H4 (cell line): ENCODE data around the gene COL25A1. TPM values are rescaled to one million over a fixed set of nuclear protein-coding genes. Genes with fewer than 3 reads are reported as not detected.

Experiments used
- DNase-seq: peaks from one replicate; pipeline ENCODE4 v3.0.0-alpha.2; 2015; ENCODE audit warnings: low spot score
- total RNA-seq: library from RNA; depleted of rRNA; stranded (reverse); fragments of >200 nt; shearing (Covaris generic); gene quantifications from 2 replicates; pipeline ENCODE4 v1.2.3, GENCODE V29; 2014

Gene COL25A1
- total RNA-seq, 1 experiment from 2014 or later, result 0.02 TPM

DNA sequence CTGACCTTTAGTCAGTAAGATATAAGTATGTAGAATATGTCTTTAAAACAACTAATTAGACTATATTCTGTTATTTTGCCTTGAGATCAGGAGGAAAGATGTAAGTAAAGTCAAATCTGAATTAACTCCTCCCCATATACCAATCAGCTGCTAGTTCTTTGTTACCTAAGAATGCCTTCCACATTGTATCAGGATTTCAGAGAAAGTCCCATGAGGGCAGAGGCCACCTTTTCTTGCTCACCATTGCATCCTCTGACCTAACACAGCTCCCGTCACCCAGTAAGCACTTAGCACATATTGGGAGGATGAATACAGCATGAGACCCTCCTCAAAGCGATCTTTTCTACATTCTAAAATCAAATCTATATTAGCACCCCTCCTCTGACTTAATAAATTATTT, 87.0 kb downstream of the COL25A1 start:
- DNase-seq, result no peak

GRCh38 chr4:109214622-109215301, 87.7 kb downstream of the COL25A1 start:
- DNase-seq, result no peak

DNA sequence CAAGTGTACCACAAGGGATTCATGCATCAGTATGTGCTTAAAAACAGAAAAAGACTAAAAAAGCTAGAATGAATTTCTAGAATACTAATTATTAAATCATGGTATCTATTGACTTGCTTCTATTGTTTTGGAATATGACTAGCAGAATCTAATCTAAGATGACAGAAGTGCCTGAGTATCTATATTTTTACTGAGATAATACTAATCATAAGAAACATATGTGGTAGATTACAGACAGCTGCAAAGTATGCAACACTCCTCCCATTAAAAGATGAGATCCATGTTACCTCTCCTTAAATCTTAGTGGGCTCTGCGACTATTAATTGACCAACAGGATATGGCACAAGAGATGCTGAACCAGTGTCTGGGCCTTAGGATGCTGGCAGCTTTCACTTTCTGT, 89.4 kb downstream of the COL25A1 start:
- DNase-seq, result no peak

- DNase-seq, result no peak
These were observed 90.8 kb downstream of the COL25A1 start for GRCh38 chr4:109211671-109212070.

DNA sequence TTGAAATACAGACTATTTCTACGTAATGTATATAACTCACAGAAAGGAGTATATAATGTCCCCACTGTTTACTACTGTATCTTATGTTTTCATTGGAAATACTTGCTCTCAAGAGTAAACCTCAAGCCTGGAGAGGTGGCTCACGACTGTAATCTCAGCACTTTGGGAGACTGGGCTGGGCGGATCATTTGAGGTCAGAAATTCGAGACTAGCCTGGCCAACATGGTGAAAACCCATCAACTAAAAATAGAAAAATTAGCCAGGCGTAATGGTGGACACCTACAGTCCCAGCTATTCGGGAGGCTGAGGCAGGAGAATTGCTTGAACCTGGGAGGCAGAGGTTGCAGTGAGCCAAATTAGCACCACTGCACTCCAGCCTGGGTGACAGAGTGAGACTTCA, 92.8 kb downstream of the COL25A1 start:
- no peak for DNase-seq

DNA sequence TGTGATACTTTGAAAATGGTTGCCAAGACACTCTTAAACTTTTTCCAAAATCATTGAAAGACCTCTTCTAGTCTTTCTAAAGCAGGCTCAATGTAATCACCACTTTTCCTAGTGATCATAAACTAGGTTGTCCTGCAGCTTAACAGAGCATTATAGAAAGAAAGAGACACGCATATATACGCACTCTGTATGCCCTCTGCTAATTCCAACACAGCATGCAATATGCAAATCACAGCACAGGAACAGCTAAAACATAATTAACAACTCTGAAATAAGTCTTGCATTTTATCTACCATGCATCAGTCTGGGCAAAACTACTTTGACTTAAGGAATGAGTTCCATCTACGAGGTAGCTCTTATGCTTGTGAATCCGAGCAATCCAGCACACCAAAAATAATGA, 94.6 kb downstream of the COL25A1 start:
- no peak for DNase-seq

DNA sequence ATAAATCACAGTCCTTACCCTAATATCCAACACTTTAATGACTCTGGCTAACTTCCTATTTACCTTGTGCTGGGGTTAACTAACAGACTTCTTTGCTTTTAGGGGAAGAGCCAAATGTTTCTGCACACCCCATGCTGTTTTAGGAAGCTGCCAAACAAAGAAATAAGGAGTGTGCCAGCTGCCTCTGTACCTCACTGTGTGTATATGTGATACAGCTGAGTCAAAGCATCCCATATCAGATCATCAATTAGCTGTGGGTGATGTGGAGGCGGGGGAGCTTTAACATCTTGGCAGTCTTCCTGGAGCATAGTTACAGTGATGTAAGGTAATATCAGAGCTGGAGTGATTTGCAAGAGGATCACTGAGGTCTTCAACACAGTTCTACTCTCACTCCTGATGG, 95.4 kb downstream of the COL25A1 start:
- DNase-seq, result peak; percentile 68

DNA sequence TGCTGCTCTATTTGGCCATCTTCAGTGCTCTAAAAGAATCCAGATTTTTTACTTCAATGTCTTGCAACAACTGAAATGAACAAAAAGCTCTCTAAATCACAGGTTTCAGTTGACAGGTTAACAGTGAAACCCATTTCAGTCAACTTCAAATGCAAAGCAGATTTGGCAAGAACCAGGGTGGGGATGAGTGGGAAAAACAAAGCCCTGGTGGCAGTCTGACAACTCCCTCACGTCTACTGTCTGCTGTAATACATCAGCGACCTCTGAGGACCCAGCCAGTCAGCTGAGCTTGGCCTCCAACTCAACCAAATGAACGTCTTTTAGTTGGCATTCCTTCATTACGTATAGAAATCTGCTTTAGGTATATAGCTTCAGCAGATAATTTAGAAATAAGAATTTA, 95.8 kb downstream of the COL25A1 start:
- no peak for DNase-seq

DNA sequence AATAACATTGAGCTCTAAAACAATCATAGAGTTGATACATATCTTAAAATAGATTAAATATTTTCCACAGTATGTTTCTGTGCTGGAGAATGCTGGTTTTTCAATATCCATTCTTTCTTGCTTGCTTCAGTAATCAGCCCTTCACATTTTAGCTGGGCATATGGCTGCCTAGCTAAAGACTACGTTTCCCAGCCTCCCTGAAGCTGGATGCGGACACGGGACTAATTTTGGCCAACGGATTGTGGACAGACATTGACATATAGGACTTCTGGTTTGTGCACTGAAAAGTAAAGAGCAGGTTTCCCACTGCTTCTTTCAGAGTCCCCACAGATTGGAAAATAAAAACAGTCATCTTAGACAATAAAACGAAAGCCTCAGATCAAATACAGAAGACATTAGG, 97.3 kb downstream of the COL25A1 start:
- DNase-seq, result no peak

DNA sequence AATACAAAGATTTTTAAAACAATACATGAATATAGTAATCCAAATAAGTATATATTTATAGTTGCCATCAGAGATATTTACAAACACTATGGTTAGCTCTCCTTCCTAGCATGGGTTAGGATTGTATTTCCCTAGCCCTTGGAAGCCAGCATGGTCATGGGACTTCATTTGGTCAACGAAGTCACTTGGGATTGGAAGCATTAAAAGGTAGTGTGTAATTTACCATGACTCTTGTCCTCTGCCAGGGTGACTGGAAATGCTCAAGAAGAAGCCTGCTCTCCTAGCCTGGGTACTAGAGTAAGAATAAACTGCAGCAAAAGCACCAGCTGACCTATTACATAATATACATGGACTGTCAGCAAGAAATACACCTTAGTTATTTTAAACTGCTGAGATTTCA, 102.9 kb downstream of the COL25A1 start:
- DNase-seq, result no peak

DNA sequence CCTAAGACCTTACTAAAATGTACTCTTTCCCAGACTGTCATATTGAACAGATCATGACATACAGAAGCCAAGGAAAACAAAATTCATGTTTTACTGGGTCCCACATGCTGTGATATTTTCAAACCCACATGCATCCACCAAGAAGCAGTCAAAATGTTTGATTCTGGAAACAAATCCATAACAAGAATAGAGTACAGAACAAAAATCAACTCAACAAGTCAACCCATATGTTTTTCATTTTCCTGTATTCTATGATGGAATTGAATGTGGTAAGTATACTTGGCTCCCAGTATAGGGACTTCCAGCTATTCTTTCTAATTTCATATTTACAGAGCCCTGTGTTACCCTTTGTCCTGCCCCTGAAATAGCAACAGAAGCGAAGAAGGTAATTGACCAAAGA, 106.8 kb downstream of the COL25A1 start:
- no peak for DNase-seq

DNA sequence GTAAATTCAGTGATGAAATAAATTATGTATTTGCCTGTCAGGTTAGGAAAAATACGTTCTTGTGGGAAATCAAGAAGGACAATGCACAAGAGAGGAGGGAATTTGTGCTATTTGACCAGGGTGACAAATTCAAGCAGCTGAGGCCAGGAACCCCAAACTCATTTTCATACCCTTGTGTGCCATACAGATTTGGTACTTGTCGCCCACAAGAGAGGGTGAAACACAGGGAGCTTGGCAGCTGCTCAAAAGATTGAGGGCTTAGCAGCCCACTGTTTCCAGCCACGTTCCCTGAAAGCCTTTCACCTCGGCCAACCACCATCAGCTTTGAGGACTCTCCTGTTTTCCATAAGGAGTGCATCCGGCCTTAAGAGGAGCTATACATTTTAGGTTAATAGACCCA, 111.2 kb downstream of the COL25A1 start:
- DNase-seq, result no peak

DNA sequence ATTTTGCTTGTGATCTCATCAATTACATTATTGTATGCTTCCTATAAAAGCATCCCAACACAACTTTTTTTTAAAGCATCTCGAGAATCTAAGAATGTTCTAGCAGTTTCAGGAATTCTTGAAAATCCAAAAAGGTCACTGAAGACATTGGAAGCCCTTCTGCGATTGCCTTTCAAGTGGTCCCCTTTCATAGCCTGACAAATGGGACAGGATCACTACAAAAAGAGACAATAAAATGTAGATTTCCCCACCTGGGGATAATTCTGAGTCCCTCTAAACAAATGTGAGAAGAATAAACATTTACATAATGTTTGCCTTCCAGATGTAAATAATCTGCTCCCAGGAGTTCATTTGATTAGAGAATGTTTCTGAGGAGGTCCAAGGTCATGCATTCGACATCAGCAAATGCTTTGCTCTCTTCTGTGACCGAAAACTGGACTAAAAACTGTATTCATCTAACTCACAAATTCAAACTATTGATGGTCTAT, 116.0 kb downstream of the COL25A1 start:
- DNase-seq, result no peak

DNA sequence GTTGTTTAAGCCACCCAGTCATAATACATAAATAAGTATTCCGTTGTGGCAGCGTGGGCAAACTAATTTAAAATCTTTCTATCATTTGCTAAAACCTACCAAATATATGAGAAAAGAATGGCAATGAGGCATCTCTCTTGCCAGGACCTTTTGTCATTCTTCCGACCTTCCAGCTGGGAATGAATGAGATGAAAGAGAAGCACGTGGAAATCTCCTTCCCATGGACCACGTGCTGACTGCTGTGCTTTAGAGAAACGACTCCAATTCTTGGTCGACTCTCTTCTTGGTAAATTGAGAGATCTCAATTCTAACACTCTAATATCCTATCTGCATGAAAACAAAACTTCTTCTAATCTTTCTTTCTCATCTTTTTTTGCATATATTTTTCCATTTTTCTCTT, 116.5 kb downstream of the COL25A1 start:
- no peak for DNase-seq

DNA sequence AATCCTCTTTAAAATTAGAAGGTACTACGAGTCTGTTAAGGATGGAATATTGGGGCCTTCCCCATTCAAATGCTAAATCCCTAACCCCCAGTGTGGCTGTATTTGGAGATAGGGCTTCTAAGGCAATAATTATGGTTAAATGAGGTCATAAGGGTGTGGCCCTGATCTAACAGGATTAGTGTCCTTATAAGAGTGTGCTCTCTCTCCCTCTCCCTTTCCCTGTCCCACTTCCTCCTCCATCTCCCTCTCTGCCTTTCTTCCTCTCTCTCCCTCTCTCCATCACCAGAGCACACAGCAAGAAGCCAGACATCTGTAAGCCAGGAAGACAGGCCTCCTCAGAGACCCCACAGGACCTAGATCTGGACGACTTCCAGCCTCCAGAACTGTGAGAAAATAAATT, 116.9 kb downstream of the COL25A1 start:
- no peak for DNase-seq

DNA sequence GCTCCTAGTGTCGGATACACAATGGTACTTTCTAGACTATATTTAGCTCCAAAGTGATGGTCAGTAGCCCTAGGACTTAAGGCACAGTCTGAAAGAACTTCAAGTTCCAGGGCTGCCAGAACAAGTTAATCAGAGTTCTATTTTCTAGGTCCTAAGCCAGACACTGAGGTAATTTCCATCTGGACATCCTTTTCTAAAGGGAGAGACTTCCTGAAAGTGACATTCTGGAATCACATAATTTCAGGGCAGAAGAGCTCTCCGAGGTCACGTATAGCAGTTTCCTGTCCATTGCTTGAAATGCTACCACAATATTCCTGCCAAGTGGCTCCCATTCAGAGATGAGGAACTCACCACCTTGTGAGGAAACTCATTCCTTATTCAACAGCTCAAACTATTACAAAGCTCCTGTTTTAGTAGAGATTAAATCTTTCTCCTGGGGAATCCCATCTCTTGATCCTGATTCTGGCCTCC, 117.9 kb downstream of the COL25A1 start:
- no peak for DNase-seq

GRCh38 chr4:109183931-109184490, 118.4 kb downstream of the COL25A1 start:
- DNase-seq, result no peak

DNA sequence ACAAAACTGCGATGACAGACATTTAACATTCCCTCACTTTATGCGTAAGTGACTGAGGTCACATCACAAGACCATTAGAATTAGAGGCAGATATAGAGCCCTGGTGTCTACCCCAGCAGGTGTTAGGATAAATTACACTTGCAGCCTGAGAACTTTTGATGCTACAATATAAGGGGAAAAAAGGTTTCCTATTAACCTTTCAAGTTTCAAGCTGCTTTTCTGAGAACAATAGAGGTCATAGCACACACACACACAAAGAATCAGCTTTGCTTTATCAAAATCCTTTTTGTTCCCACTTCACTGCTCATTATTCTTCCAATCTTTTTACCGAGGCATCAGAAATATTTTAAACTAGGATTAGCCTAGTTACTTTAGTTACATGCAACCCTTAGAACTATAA, 119.8 kb downstream of the COL25A1 start:
- DNase-seq, result no peak

DNA sequence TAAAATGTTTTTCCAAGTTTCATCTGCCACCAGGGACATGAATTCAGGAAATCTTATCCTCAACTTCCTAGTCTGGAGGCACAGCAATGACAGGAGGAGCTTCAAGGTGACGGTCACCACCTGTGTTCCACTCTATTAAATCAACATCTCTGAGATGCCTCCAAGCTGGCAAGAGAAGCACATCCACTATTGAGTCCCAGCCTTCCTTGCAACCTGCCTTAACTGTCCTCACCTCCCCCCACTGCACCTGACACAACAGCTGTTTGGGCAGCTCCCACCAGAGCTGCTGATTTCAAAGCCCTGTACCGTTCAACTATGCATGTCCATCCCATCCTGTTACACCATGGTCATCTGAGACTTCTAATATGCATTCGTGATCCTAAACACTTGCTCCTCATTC, 123.4 kb downstream of the COL25A1 start:
- DNase-seq, result no peak

DNA sequence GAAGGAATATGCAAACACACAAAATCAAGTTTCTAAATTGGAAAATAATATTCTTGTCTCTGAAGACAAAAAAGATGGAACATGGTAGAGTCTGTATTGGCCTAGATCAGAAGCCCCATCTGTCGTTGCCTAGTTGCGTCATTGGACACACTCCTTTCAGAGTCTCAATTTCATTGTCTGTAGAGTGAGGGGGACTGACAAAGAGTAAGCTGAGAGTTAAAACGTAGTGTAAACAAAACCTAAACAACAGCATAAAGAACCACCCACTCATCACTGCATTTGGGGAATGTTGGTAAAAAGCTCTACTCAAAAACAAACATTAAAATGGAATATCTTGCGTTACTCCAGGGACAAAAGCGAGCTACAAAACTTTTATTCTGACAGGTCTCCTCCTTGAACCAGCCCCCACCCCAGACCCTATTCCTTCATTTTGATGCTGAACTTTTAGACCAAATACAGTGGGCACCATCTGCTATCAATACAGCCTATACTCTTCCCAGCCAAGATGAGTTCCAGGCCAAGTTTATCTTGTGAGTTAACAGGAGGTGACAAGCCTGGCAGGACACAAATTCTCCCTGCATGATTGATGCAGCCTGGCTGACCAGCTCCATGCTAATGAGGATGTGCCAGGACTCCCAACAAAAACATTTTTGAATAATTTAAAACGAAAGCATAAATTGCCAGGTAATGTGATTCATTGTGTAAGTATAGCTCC, 125.2 kb downstream of the COL25A1 start:
- no peak for DNase-seq

- no peak for DNase-seq
These were observed 128.1 kb downstream of the COL25A1 start for GRCh38 chr4:109174224-109174953.

GRCh38 chr4:109172301-109172700, 130.2 kb downstream of the COL25A1 start:
- no peak for DNase-seq
